Measurements from ENCODE around the gene EXOC2. TPM values are rescaled to one million over a fixed set of nuclear protein-coding genes. Genes with fewer than 3 reads are reported as not detected.

EXOC2 gene
- total RNA-seq, 1 donor from 2014 or later = 44.4 TPM

DNA sequence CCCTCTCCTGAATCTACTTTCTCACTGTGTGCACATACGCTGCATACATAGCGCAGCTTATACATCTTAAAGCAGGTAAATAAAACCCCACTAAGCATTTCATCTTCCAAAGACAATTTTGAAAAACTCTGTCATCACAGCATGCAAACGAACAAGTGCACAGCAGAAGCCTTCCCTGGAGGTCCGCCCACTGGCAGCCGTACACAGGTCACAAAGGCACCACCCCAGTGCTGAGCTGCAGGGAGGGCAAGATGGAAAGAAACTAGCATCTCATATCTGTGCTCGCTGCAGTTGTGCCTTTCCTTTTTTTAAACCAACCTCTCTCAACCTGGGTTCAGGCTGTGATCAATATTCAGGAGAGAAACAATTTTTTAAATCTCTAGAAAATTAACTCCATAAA is 109.3 kb downstream of the EXOC2 start:
- Mint-ChIP-seq H3K4me3 (ENCODE audit: unreplicated experiment) (no peak overlapping the region), H3K36me3 (ENCODE audit: low read depth, unreplicated experiment) (no peaks in the 10 kb centered on the region), H3K9me3 (ENCODE audit: unreplicated experiment) (no peaks in the 10 kb centered on the region), H3K27me3 (ENCODE audit: low read depth, unreplicated experiment) (no peaks in the 10 kb centered on the region), H3K4me1 (ENCODE audit: low read depth, unreplicated experiment) (peaks cover 33% of the 10 kb centered on the region), H3K27ac (ENCODE audit: unreplicated experiment) (peak overlapping the region; percentile 48)
- Histone ChIP-seq H3K9ac (ENCODE audit: low read length) (no peak overlapping the region), H3K4me3 (ENCODE audit: insufficient read depth, low read depth, low read length) (no peak overlapping the region), H2AFZ (ENCODE audit: low read depth, low read length) (no peak overlapping the region), H3K27ac (ENCODE audit: low read depth, low read length) (no peak overlapping the region), H3K79me2 (ENCODE audit: insufficient read depth, low read length) (no peaks in the 10 kb centered on the region), H3K4me2 (ENCODE audit: low read length) (no peak overlapping the region), H3K27me3 (ENCODE audit: insufficient read depth, low read length) (no peaks in the 10 kb centered on the region), H3K9me3 (ENCODE audit: insufficient read depth, low read depth, low read length) (no peaks in the 10 kb centered on the region), H3K36me3 (ENCODE audit: insufficient read depth, low read length) (no peaks in the 10 kb centered on the region), H4K20me1 (ENCODE audit: insufficient read depth, low read length) (peaks cover 9% of the 10 kb centered on the region), H3K4me1 (ENCODE audit: insufficient read depth, low read length) (peaks cover 7% of the 10 kb centered on the region)
- FAIRE-seq (no peak), DNase-seq (ENCODE audit: low read depth) (no peak)
- TF ChIP-seq EZH2 (IDR thresholded peaks at IDR 0.05; ENCODE audit: insufficient read depth, low read length) = no peak
- TF ChIP-seq, protein P1, sequence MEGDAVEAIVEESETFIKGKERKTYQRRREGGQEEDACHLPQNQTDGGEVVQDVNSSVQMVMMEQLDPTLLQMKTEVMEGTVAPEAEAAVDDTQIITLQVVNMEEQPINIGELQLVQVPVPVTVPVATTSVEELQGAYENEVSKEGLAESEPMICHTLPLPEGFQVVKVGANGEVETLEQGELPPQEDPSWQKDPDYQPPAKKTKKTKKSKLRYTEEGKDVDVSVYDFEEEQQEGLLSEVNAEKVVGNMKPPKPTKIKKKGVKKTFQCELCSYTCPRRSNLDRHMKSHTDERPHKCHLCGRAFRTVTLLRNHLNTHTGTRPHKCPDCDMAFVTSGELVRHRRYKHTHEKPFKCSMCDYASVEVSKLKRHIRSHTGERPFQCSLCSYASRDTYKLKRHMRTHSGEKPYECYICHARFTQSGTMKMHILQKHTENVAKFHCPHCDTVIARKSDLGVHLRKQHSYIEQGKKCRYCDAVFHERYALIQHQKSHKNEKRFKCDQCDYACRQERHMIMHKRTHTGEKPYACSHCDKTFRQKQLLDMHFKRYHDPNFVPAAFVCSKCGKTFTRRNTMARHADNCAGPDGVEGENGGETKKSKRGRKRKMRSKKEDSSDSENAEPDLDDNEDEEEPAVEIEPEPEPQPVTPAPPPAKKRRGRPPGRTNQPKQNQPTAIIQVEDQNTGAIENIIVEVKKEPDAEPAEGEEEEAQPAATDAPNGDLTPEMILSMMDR (IDR thresholded peaks at IDR 0.05; ENCODE audit: insufficient read depth, low read depth, low read length) = no peak

DNA sequence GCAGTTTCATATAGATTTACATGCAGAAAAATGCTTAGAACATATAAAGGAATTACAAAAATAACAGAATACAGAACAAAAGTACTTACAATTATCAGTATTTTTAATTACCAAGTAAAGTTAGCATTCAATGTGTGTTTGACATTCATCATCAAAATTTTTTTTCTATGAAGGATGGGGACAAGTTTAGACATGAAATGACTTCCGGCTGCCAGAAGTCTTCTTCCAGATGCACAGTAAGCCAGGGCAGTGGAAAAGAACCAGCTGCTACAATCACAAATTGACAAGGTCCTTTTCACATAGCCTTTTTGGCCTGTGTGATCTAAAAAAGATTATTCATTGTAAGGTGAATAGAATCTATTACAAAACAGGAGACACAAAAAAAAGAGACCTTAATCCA is 109.8 kb downstream of the EXOC2 start:
- FAIRE-seq (no peak), DNase-seq (ENCODE audit: low read depth) (no peak)
- Histone ChIP-seq H3K27me3 (ENCODE audit: insufficient read depth, low read length) (no peaks in the 10 kb centered on the region), H3K36me3 (ENCODE audit: insufficient read depth, low read length) (no peaks in the 10 kb centered on the region), H3K4me3 (ENCODE audit: insufficient read depth, low read depth, low read length) (no peak overlapping the region), H2AFZ (ENCODE audit: low read depth, low read length) (no peak overlapping the region), H3K9me3 (ENCODE audit: insufficient read depth, low read depth, low read length) (no peaks in the 10 kb centered on the region), H3K79me2 (ENCODE audit: insufficient read depth, low read length) (no peaks in the 10 kb centered on the region), H3K27ac (ENCODE audit: low read depth, low read length) (no peak overlapping the region), H3K4me1 (ENCODE audit: insufficient read depth, low read length) (peaks cover 7% of the 10 kb centered on the region), H4K20me1 (ENCODE audit: insufficient read depth, low read length) (peaks cover 9% of the 10 kb centered on the region), H3K4me2 (ENCODE audit: low read length) (no peak overlapping the region), H3K9ac (ENCODE audit: low read length) (no peak overlapping the region)
- H3K36me3 Mint-ChIP-seq (ENCODE audit: low read depth, unreplicated experiment) = no peaks in the 10 kb centered on the region
- peaks cover 33% of the 10 kb centered on the region for H3K4me1 Mint-ChIP-seq (ENCODE audit: low read depth, unreplicated experiment)
- no peaks in the 10 kb centered on the region for H3K9me3 Mint-ChIP-seq (ENCODE audit: unreplicated experiment)
- no peaks in the 10 kb centered on the region for H3K27me3 Mint-ChIP-seq (ENCODE audit: low read depth, unreplicated experiment)
- no peak for TF ChIP-seq EZH2 (IDR thresholded peaks at IDR 0.05; ENCODE audit: insufficient read depth, low read length)
- TF ChIP-seq, protein P1 (IDR thresholded peaks at IDR 0.05; ENCODE audit: insufficient read depth, low read depth, low read length) = no peak
- H3K27ac Mint-ChIP-seq (ENCODE audit: unreplicated experiment) = peak overlapping the region; percentile 88
- H3K4me3 Mint-ChIP-seq (ENCODE audit: unreplicated experiment) = no peak overlapping the region

DNA sequence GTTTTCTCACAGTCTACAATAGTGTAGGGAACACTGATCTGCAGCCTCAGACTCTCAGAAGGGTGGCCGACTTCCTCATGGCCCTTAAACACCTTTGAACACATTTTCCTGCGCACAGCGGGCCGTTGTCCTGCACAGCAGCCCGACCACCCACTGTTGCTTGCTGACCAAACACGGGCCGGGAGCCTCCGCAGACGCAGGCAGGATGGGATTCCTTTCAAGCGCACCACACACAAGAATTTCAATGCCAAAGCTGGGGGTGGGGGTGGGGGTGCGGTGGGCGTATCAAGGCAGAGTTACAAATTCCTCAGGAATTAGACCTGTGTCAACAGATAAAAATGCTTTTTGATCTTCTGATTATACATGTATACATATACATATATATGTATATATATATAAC is 110.6 kb downstream of the EXOC2 start:
- H3K4me2 ChIP-seq (ENCODE audit: low read length) = peak overlapping the region; percentile 82

More for the DNA sequence above, 110.6 kb downstream of the EXOC2 start:
- TF ChIP-seq, protein P1 (IDR thresholded peaks at IDR 0.05; ENCODE audit: insufficient read depth, low read depth, low read length) = no peak
- no peak for TF ChIP-seq EZH2 (IDR thresholded peaks at IDR 0.05; ENCODE audit: insufficient read depth, low read length)
- Histone ChIP-seq H4K20me1 (ENCODE audit: insufficient read depth, low read length) (peaks cover 9% of the 10 kb centered on the region), H3K4me1 (ENCODE audit: insufficient read depth, low read length) (peaks cover 7% of the 10 kb centered on the region), H3K27me3 (ENCODE audit: insufficient read depth, low read length) (no peaks in the 10 kb centered on the region), H3K4me3 (ENCODE audit: insufficient read depth, low read depth, low read length) (peak overlapping the region; percentile 8), H3K79me2 (ENCODE audit: insufficient read depth, low read length) (no peaks in the 10 kb centered on the region), H3K9me3 (ENCODE audit: insufficient read depth, low read depth, low read length) (no peaks in the 10 kb centered on the region), H3K9ac (ENCODE audit: low read length) (no peak overlapping the region), H3K36me3 (ENCODE audit: insufficient read depth, low read length) (no peaks in the 10 kb centered on the region), H2AFZ (ENCODE audit: low read depth, low read length) (no peak overlapping the region), H3K27ac (ENCODE audit: low read depth, low read length) (no peak overlapping the region)
- Mint-ChIP-seq H3K4me1 (ENCODE audit: low read depth, unreplicated experiment) (peaks cover 33% of the 10 kb centered on the region), H3K36me3 (ENCODE audit: low read depth, unreplicated experiment) (no peaks in the 10 kb centered on the region), H3K27me3 (ENCODE audit: low read depth, unreplicated experiment) (no peaks in the 10 kb centered on the region), H3K9me3 (ENCODE audit: unreplicated experiment) (no peaks in the 10 kb centered on the region), H3K27ac (ENCODE audit: unreplicated experiment) (peak overlapping the region; percentile 93), H3K4me3 (ENCODE audit: unreplicated experiment) (peak overlapping the region; percentile 54)
- peak; percentile 55 for DNase-seq (ENCODE audit: low read depth)
- no peak for FAIRE-seq
